Right atrium auricular region (tissue), 2 donors: ENCODE data around the gene PDK2. TPM values are rescaled to one million over a fixed set of nuclear protein-coding genes. Genes with fewer than 3 reads are reported as not detected.

Experiments used
- DNase-seq: peaks from one replicate; pipeline ENCODE4 v3.0.0-alpha.2; 2019; ENCODE audit warnings: low spot score
- H3K27ac ChIP-seq, 2 donors: fragments of 200-600 bp; sonication (generic); 1 replicate in 1 of 2; 2 replicates in 1 of 2; pipeline ENCODE4 v1.5.1; 2016 to 2019
- H3K27me3 ChIP-seq, 2 donors: fragments of 200-600 bp; sonication (generic); one replicate each; pipeline versions ENCODE4 v1.5.1 to v1.6.0; 2017 to 2019
- H3K36me3 ChIP-seq: fragments of 200-600 bp; sonication (generic); one replicate; pipeline ENCODE4 v1.5.1; 2016
- H3K4me1 ChIP-seq, 2 donors: fragments of 200-600 bp; sonication (generic); one replicate each; pipeline versions ENCODE4 v1.5.1 to v1.6.0; 2017 to 2019
- H3K4me3 ChIP-seq, 2 donors: fragments of 200-600 bp; sonication (generic); 1 replicate in 1 of 2; 2 replicates in 1 of 2; pipeline ENCODE4 v1.5.1; 2017 to 2019; ENCODE audit warnings: mild to moderate bottlenecking in 1 of 2, moderate library complexity in 1 of 2
- H3K9me3 ChIP-seq, 2 donors: fragments of 200-600 bp; sonication (generic); one replicate each; pipeline ENCODE4 v1.5.1; 2019
- CTCF ChIP-seq, 2 donors: fragments of 200-600 bp; sonication (generic); IDR thresholded peaks; one replicate each; pipeline ENCODE4 v1.5.1; 2019; ENCODE audit warnings: antibody characterized with exemption in 2 of 2
- total RNA-seq, 2 donors: library from RNA; depleted of rRNA; stranded (reverse); fragments of >200 nt; gene quantifications; one replicate each; pipeline ENCODE4 v1.1.0, GENCODE V29; 2016

Gene PDK2
- total RNA-seq, 2 donors from 2014 or later, result 186 to 214 TPM

GRCh38 chr17:50141745-50142110 lies 46.6 kb downstream of the PDK2 start:
- H3K9me3 ChIP-seq, result no peaks in the 10 kb centered on the region
- H3K27ac ChIP-seq, result no peak overlapping the region
- no peak overlapping the region for H3K4me3 ChIP-seq
- peaks cover 0 to 57% of the 10 kb centered on the region in 2 donors for H3K4me1 ChIP-seq
- no peak for TF ChIP-seq CTCF (IDR thresholded peaks at IDR 0.05)
- DNase-seq, result no peak
- H3K36me3 ChIP-seq, result peaks cover 80% of the 10 kb centered on the region
- H3K27me3 ChIP-seq, result no peaks in the 10 kb centered on the region

DNA sequence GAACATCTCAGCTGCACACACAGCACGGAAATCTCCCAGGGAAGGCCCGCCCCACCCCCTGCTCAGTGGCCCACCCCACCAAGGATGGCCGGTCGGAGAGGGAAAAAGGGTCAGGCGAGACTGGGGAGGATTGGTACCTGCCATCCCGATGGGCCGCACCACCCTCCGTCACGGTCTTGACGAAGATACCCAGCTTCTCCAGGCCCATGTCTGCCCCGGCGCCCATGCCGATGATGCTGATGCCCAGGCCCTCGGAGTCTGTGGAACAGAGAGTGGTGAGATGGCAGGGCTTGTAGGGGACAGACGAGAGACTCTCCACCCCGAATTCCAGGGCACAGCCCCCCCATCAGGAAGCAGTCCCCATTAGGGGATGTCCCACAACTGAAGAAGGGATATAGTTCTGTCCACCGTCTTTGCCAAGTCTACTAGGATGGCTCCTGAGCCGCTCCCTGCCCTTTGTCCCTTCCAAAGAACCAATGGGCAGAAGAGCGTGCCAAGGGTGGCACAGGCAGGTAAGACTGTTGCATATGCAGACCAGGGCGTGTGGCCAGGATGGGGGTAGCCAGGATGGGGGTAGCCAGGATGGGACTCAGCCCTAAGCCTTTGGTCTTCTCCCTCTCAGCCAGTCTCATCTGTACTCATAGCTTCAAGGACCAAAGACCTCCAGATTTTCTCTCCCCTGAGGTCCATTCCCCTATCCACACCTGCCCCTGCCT lies 48.5 kb downstream of the PDK2 start:
- Histone ChIP-seq H3K27ac (no peak overlapping the region), H3K27me3 (no peaks in the 10 kb centered on the region), H3K4me3 (no peak overlapping the region), H3K36me3 (peaks cover 61% of the 10 kb centered on the region), H3K4me1 (peaks cover 0 to 76% of the 10 kb centered on the region in 2 donors), H3K9me3 (no peaks in the 10 kb centered on the region)
- DNase-seq, result no peak
- no peak for TF ChIP-seq CTCF (IDR thresholded peaks at IDR 0.05)

- Histone ChIP-seq H3K4me1 (peaks cover 0 to 83% of the 10 kb centered on the region in 2 donors), H3K27ac (no peak overlapping the region), H3K9me3 (no peaks in the 10 kb centered on the region), H3K36me3 (peaks cover 54% of the 10 kb centered on the region), H3K4me3 (no peak overlapping the region), H3K27me3 (no peaks in the 10 kb centered on the region)
- TF ChIP-seq CTCF (IDR thresholded peaks at IDR 0.05), result no peak
- DNase-seq, result no peak
These were observed 49.2 kb downstream of the PDK2 start for GRCh38 chr17:50144355-50144754.

GRCh38 chr17:50144845-50145531 lies 49.8 kb downstream of the PDK2 start:
- no peaks in the 10 kb centered on the region for H3K9me3 ChIP-seq
- H3K27me3 ChIP-seq, result no peaks in the 10 kb centered on the region
- no peak for TF ChIP-seq CTCF (IDR thresholded peaks at IDR 0.05)
- peaks cover 0 to 85% of the 10 kb centered on the region in 2 donors for H3K4me1 ChIP-seq
- peak overlapping the region in 1 of 2 donors; percentile 95 for H3K27ac ChIP-seq
- no peak overlapping the region for H3K4me3 ChIP-seq
- DNase-seq, result no peak
- H3K36me3 ChIP-seq, result peaks cover 49% of the 10 kb centered on the region

GRCh38 chr17:50145532-50146229 lies 50.5 kb downstream of the PDK2 start:
- TF ChIP-seq CTCF (IDR thresholded peaks at IDR 0.05), result no peak
- no peaks in the 10 kb centered on the region for H3K27me3 ChIP-seq
- DNase-seq, result no peak
- H3K27ac ChIP-seq, result peak overlapping the region in 1 of 2 donors; percentile 95
- no peaks in the 10 kb centered on the region for H3K9me3 ChIP-seq
- H3K4me3 ChIP-seq, result no peak overlapping the region
- H3K36me3 ChIP-seq, result peaks cover 43% of the 10 kb centered on the region
- H3K4me1 ChIP-seq, result peaks cover 0 to 78% of the 10 kb centered on the region in 2 donors
